Transverse colon (tissue), 3 donors: Measurements from ENCODE around the gene TRMT6.

Experiments
- CTCF ChIP-seq, 5 experiments: fragments of 200-600 bp in 3 of 5; fragments of 450-650 bp in 2 of 5; sonication (generic) in 3 of 5; IDR thresholded peaks; 1 replicate in 2 of 5; 2 replicates in 3 of 5; pipeline ENCODE4 v1.5.1; 2016 to 2017; ENCODE audit warnings: antibody characterized with exemption in 5 of 5, inconsistent platforms in 3 of 5, mild to moderate bottlenecking in 2 of 5, moderate library complexity in 1 of 5
- EP300 ChIP-seq: sonication (generic); formaldehyde crosslinking; IDR thresholded peaks from one replicate; pipeline ENCODE4 v1.6.1; 2017; ENCODE audit warnings: antibody characterized with exemption, low read depth

- TF ChIP-seq CTCF (IDR thresholded peaks at IDR 0.05) (no peak), EP300 (no peak)
Observed at GRCh38 chr20:5935384-5935783, 14.9 kb downstream of the TRMT6 start.
